ENCODE results near the gene FAAH.

The FAAH gene

DNA sequence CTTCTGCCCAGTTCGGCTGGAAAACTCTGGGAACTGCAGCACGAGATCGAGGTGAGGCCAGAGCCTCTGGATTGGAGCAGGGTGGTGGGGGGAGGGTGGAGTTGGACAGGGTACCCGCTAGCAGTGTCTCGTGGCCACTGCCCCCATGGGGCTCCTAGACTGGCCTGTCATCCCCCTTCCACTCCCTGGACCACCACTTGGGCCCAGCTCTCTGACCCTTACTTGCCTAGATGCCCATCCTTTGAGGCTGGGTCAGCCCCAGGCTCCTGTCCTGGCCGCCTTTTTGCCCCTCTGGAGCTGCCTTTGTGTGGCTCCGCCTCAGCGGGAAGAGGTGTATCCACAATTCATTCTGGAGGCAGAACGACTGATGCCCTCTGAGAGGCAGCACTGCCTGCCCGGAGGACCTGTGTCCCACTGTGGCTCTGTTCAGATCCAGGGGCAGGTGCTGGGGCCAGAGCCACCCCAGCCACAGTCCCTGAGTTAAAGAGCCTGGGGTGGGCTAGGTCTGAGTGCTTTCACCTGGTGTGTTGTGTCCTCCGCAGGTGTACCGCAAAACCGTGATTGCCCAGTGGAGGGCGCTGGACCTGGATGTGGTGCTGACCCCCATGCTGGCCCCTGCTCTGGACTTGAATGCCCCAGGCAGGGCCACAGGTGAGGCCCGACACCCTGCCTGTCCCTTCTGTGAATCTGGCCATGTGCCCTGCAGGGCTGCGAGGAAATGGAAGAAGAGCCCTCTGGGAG lies 17.7 kb downstream of the FAAH start:
- DNase-seq (ENCODE audit: insufficient read length, low spot score) (no peak), FAIRE-seq (no peak)
- TF ChIP-seq, protein P1, sequence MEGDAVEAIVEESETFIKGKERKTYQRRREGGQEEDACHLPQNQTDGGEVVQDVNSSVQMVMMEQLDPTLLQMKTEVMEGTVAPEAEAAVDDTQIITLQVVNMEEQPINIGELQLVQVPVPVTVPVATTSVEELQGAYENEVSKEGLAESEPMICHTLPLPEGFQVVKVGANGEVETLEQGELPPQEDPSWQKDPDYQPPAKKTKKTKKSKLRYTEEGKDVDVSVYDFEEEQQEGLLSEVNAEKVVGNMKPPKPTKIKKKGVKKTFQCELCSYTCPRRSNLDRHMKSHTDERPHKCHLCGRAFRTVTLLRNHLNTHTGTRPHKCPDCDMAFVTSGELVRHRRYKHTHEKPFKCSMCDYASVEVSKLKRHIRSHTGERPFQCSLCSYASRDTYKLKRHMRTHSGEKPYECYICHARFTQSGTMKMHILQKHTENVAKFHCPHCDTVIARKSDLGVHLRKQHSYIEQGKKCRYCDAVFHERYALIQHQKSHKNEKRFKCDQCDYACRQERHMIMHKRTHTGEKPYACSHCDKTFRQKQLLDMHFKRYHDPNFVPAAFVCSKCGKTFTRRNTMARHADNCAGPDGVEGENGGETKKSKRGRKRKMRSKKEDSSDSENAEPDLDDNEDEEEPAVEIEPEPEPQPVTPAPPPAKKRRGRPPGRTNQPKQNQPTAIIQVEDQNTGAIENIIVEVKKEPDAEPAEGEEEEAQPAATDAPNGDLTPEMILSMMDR (IDR thresholded peaks at IDR 0.05; ENCODE audit: insufficient read depth, missing control alignments): no peak

DNA sequence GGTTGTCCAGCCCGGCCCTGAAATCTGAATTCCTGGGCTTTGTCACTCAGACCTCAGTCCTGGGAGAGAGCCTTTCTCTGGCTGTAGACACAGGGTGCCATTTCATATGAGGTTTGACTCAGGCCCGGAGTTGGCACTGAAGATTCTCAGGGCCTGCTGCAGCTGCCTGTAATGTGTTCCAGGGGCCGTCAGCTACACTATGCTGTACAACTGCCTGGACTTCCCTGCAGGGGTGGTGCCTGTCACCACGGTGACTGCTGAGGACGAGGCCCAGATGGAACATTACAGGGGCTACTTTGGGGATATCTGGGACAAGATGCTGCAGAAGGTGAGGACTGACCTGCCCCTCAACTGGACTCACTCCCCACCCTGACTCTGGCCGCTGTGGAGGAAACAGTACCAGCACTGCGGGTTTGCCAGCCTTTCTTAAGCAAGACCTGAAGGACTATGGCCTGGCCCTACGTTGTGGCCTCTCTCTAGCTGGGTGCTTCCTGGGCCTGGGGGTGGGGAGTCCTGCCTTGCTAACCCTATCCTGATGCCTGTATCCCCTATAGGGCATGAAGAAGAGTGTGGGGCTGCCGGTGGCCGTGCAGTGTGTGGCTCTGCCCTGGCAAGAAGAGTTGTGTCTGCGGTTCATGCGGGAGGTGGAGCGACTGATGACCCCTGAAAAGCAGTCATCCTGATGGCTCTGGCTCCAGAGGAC lies 18.9 kb downstream of the FAAH start:
- DNase-seq (ENCODE audit: insufficient read length, low spot score) (no peak), FAIRE-seq (no peak)
- TF ChIP-seq, protein P1 (IDR thresholded peaks at IDR 0.05; ENCODE audit: insufficient read depth, missing control alignments): no peak

DNA sequence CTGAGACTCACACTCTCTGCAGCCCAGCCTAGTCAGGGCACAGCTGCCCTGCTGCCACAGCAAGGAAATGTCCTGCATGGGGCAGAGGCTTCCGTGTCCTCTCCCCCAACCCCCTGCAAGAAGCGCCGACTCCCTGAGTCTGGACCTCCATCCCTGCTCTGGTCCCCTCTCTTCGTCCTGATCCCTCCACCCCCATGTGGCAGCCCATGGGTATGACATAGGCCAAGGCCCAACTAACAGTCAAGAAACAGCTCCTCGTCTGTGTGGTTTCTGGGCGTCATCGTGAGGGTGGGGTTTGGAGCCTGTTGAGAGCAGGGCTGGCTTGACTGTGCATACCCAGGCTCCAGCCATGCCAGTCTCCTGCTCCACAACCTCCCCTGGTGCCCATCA lies 19.5 kb downstream of the FAAH start:
- FAIRE-seq (no peak), DNase-seq (ENCODE audit: insufficient read length, low spot score) (no peak)
- TF ChIP-seq, protein P1 (IDR thresholded peaks at IDR 0.05; ENCODE audit: insufficient read depth, missing control alignments): peak; percentile 8

DNA sequence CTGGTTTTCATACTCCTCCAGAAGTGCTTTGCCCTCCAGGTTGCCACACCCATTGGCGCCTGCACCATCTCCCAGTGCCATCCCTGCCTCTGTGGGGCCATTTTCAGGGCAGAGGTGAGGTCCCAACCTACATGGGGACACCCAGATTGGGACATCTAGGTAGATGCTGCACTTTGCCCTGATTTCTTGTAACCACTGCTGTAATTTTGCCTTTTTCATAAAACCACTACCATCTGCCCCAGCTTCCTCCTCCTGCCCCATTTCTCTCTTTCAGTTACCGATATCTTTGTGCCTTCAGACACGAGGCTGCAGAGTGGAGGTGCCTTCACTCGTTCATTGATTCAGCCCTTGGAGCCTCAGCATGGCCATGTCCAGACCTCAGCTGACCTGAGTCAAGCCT lies 21.4 kb downstream of the FAAH start:
- FAIRE-seq: no peak
- TF ChIP-seq, protein P1 (IDR thresholded peaks at IDR 0.05; ENCODE audit: insufficient read depth, missing control alignments): no peak
- no peak for DNase-seq (ENCODE audit: insufficient read length, low spot score)

DNA sequence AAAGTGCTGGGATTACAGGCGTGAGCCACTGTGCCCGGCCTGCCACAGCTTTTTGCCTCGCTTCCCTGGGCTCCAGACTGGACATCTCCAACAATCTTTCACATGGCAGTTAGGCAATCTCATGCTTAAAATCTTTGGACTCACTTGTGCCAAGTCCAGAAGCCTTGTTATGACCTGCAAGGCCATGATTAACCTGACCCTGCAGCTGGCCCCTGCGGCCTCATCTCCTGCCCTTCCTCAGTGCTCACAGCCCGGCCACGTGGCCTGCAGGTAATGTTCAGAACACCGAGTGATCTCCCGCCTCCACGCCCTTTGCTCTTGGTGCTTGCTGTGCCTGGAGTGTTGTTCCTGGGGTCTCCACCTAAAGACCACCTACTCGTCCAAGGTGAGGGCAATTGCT lies 24.9 kb downstream of the FAAH start:
- TF ChIP-seq, protein P1 (IDR thresholded peaks at IDR 0.05; ENCODE audit: insufficient read depth, missing control alignments): no peak
- DNase-seq (ENCODE audit: insufficient read length, low spot score) (no peak), FAIRE-seq (no peak)

DNA sequence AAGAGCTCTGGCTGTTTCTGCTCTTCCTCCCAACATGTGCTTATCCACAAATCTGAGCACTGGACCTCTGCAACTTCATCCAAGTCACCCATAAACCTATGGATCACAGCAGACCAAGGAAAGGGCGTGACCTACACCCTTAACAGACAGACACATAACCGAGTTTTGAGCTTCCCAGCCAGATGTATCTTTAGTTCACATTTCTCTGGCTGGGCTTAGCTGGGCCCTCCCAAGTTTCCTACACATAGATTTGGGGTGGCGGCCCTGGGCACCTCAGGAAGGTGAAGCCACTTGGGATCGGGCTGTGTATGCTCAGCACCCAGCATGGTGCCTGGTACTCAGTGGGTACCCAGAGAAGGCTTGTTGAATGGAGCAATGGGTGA lies 26.4 kb downstream of the FAAH start:
- TF ChIP-seq, protein P1 (IDR thresholded peaks at IDR 0.05; ENCODE audit: insufficient read depth, missing control alignments): no peak
- no peak for FAIRE-seq

DNA sequence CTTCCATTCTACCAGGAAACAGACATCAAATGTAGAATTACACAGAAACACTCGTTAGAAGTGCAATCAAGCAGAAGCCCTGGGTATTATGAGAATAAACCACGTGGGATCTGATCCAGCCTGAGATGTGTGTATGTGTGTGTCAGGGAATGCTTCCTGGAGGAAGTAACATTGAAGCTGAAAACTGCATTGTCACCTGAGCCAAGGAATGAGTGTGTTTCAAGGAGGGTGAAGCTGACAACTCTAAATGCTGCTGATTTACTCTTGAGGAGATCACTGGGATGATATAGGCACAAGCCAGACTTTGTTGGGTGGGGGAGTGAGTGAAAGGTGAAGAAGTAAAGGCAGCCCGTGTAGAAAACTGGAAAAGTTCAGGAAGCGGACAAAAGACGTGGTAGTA lies 27.6 kb downstream of the FAAH start:
- DNase-seq (ENCODE audit: insufficient read length, low spot score) (no peak), FAIRE-seq (no peak)
- TF ChIP-seq, protein P1 (IDR thresholded peaks at IDR 0.05; ENCODE audit: insufficient read depth, missing control alignments): no peak

More for the DNA sequence above, 26.4 kb downstream of the FAAH start:
- no peak for DNase-seq (ENCODE audit: insufficient read length, low spot score)

All from D721Med (cell line).